Activated CD8-positive, alpha-beta memory T cell treated with anti-CD3 and anti-CD28 coated beads for 36 hours (primary cell): ENCODE results near the gene PAAF1. TPM values are rescaled to one million over a fixed set of nuclear protein-coding genes. Genes with fewer than 3 reads are reported as not detected.

Experiments
- CTCF ChIA-PET: fragments of 350-600 bp; sonication (Branson Sonifier 250); formaldehyde crosslinking; loops from one replicate; lab custom pipeline; 2021; ENCODE audit warnings: antibody characterized with exemption; lab: Charles Lee
- POLR2A ChIA-PET: fragments of 350-600 bp; sonication (Branson Sonifier 250); formaldehyde crosslinking; loops from one replicate; lab custom pipeline; 2021; ENCODE audit warnings: antibody characterized with exemption; lab: Charles Lee
- total RNA-seq, 2 experiments: library from RNA; stranded (reverse); gene quantifications; one replicate each; pipeline ENCODE4 v1.2.3, GENCODE V29; 2021

The PAAF1 gene
- total RNA-seq = 10 to 100 TPM; 26.4 to 26.8 TPM

- POLR2A ChIA-PET = no interaction called here
- CTCF ChIA-PET = no interaction called here
Measured at GRCh38 chr11:73876424-73877310, at the start of gene PAAF1, which contains the start of gene COA4. Gene PAAF1, plus strand, starts transcription at chr11:73876999. Its CDS starts 23 bp downstream, at chr11:73877022. Gene COA4, minus strand, starts transcription at chr11:73876846. Its CDS starts 3,468 bp downstream, at chr11:73873378.

- ChIA-PET POLR2A (no interaction called here), CTCF (no interaction called here)
Measured at GRCh38 chr11:73830261-73830660, 46.5 kb upstream of the PAAF1 start.

GRCh38 chr11:73833067-73833466, 43.7 kb upstream of the PAAF1 start:
- POLR2A ChIA-PET = no interaction called here
- CTCF ChIA-PET = no interaction called here

GRCh38 chr11:73838443-73839122, 38.2 kb upstream of the PAAF1 start:
- ChIA-PET CTCF (no interaction called here), POLR2A (no interaction called here)

GRCh38 chr11:73839123-73839457, 37.7 kb upstream of the PAAF1 start:
- CTCF ChIA-PET = no interaction called here
- POLR2A ChIA-PET = no interaction called here

GRCh38 chr11:73851046-73851764, 25.6 kb upstream of the PAAF1 start:
- ChIA-PET CTCF (no interaction called here), POLR2A (no interaction called here)

- POLR2A ChIA-PET = no interaction called here
- CTCF ChIA-PET = no interaction called here
Measured at GRCh38 chr11:73852049-73852448, 24.8 kb upstream of the PAAF1 start.

GRCh38 chr11:73854680-73855079, 22.1 kb upstream of the PAAF1 start:
- CTCF ChIA-PET = interaction anchor here (1.4 kb wide), 1 partner anchor 104 kb away, joined by 5 read pairs; no protein-coding TSS in a partner anchor
- POLR2A ChIA-PET = no interaction called here

- POLR2A ChIA-PET = no interaction called here
- CTCF ChIA-PET = interaction anchor here (1.4 kb wide), 1 partner anchor 105 kb away, joined by 5 read pairs; no protein-coding TSS in a partner anchor
Measured at GRCh38 chr11:73856031-73856567, 20.7 kb upstream of the PAAF1 start.

- POLR2A ChIA-PET = no interaction called here
- CTCF ChIA-PET = no interaction called here
Measured at GRCh38 chr11:73859671-73860070, 17.1 kb upstream of the PAAF1 start.

- ChIA-PET CTCF (no interaction called here), POLR2A (interaction anchor here (0.6 kb wide), 1 partner anchor 72 kb away, joined by 8 read pairs; no protein-coding TSS in a partner anchor)
Measured at GRCh38 chr11:73860202-73860601, 16.6 kb upstream of the PAAF1 start.

GRCh38 chr11:73862986-73863385, 13.8 kb upstream of the PAAF1 start:
- POLR2A ChIA-PET = no interaction called here
- CTCF ChIA-PET = no interaction called here

- CTCF ChIA-PET = no interaction called here
- POLR2A ChIA-PET = no interaction called here
Measured at GRCh38 chr11:73866095-73866579, 10.7 kb upstream of the PAAF1 start.

GRCh38 chr11:73866586-73866996, 10.2 kb upstream of the PAAF1 start:
- ChIA-PET POLR2A (no interaction called here), CTCF (no interaction called here)

GRCh38 chr11:73869332-73869949, 7.4 kb upstream of the PAAF1 start:
- CTCF ChIA-PET = interaction anchor here (0.6 kb wide), 1 partner anchor 14 kb away, joined by 3 read pairs; no protein-coding TSS in a partner anchor
- POLR2A ChIA-PET = no interaction called here

- ChIA-PET CTCF (no interaction called here), POLR2A (no interaction called here)
Measured at GRCh38 chr11:73870261-73870660, 6.5 kb upstream of the PAAF1 start.

GRCh38 chr11:73872749-73873357, 3.9 kb upstream of the PAAF1 start:
- ChIA-PET CTCF (no interaction called here), POLR2A (no interaction called here)

- ChIA-PET POLR2A (no interaction called here), CTCF (no interaction called here)
Measured at GRCh38 chr11:73875380-73875779, 1.4 kb upstream of the PAAF1 start.

- CTCF ChIA-PET = no interaction called here
- POLR2A ChIA-PET = no interaction called here
Measured at GRCh38 chr11:73875840-73876239, 959 bp upstream of the PAAF1 start.
